Fibroblast of lung (primary cell): Measurements from ENCODE around the gene MEI1. TPM values are rescaled to one million over a fixed set of nuclear protein-coding genes. Genes with fewer than 3 reads are reported as not detected.
A peak's percentile ranks its signal among the peaks of the same experiment; 100 is the strongest.

Experiments used
- DNase-seq, 2 donors: peaks; one replicate each; pipeline versions ENCODE4 v3.0.0 to v3.0.0-alpha.2; 2010; ENCODE audit warnings: low read depth in 2 of 2
- H2AFZ ChIP-seq: 2 replicates; pipeline ENCODE4 v1.5.1; 2012; ENCODE audit warnings: low read length, control low read depth, inconsistent platforms
- H3K27ac ChIP-seq: 2 replicates; pipeline ENCODE4 v1.5.1; 2011; ENCODE audit warnings: low read length, control low read depth; ENCODE audit not compliant: insufficient read depth
- H3K27me3 ChIP-seq: 2 replicates; pipeline ENCODE4 v1.5.1; 2011; ENCODE audit warnings: mild to moderate bottlenecking, low read length; ENCODE audit not compliant: control insufficient read depth, insufficient read depth
- H3K36me3 ChIP-seq: 2 replicates; pipeline ENCODE4 v1.5.1; 2011; ENCODE audit warnings: low read length; ENCODE audit not compliant: control insufficient read depth, insufficient read depth
- H3K4me1 ChIP-seq: 2 replicates; pipeline ENCODE4 v1.5.1; 2011; ENCODE audit warnings: low read length; ENCODE audit not compliant: control insufficient read depth, insufficient read depth; ENCODE audit errors: extremely low read depth
- H3K4me2 ChIP-seq: 2 replicates; pipeline ENCODE4 v1.5.1; 2011; ENCODE audit warnings: low read length, control low read depth; ENCODE audit not compliant: insufficient read depth; ENCODE audit errors: extremely low read depth
- H3K4me3 ChIP-seq, 4 experiments: fragments of 200-600 bp in 1 of 4; sonication (generic) in 1 of 4; replicated peaks in 1 of 4; 2 replicates each; pipeline ENCODE4 v1.5.1; 2011 to 2016; ENCODE audit warnings: low read length in 4 of 4, low read depth in 3 of 4, mild to moderate bottlenecking in 3 of 4, control low read depth in 2 of 4, inconsistent platforms in 1 of 4, mixed read lengths in 1 of 4; ENCODE audit not compliant: insufficient read depth in 1 of 4; ENCODE audit errors: control extremely low read depth in 1 of 4
- H3K79me2 ChIP-seq: 2 replicates; pipeline ENCODE4 v1.5.1; 2012; ENCODE audit warnings: mild to moderate bottlenecking, low read length, inconsistent platforms; ENCODE audit not compliant: control insufficient read depth, insufficient read depth
- H3K9ac ChIP-seq: 2 replicates; pipeline ENCODE4 v1.5.1; 2011; ENCODE audit warnings: mild to moderate bottlenecking, low read length, control low read depth; ENCODE audit not compliant: insufficient read depth
- H3K9me3 ChIP-seq: 2 replicates; pipeline ENCODE4 v1.5.1; 2012; ENCODE audit warnings: low read depth, low read length; ENCODE audit not compliant: control insufficient read depth, insufficient read depth
- H4K20me1 ChIP-seq: 2 replicates; pipeline ENCODE4 v1.5.1; 2011; ENCODE audit warnings: low read length; ENCODE audit not compliant: control insufficient read depth, insufficient read depth; ENCODE audit errors: extremely low read depth
- EZH2 ChIP-seq: IDR thresholded peaks from 2 replicates; pipeline ENCODE4 v1.5.1; 2012; ENCODE audit warnings: low read length, control low read depth, mild to moderate bottlenecking; ENCODE audit errors: missing control alignments
- polyA minus RNA-seq: library from RNA; depleted of rRNA, polyadenylated mRNA; stranded (reverse); fragments of >200 nt; gene quantifications from 2 replicates; pipeline ENCODE4 v1.2.3, GENCODE V29; 2011; ENCODE audit warnings: low replicate concordance
- polyA plus RNA-seq, 2 donors: library from polyadenylated mRNA; depleted of rRNA in 1 of 2; stranded (reverse) in 1 of 2; unstranded in 1 of 2; fragments of >200 nt; gene quantifications; 2 replicates each; pipeline ENCODE4 v1.2.1, GENCODE V29; 2011 to 2012; ENCODE audit warnings: missing spikeins in 1 of 2
- total RNA-seq: library from RNA; depleted of rRNA; stranded (reverse); fragments of >200 nt; gene quantifications from 2 replicates; pipeline ENCODE4 v1.2.1, GENCODE V29; 2014
- TF ChIP-seq, protein P1 (sequence below), 2 donors: IDR thresholded peaks in 1 of 2; conservative IDR thresholded peaks in 1 of 2; 1 replicate in 1 of 2; 2 replicates in 1 of 2; pipeline ENCODE4 v1.5.1; 2011 to 2012; ENCODE audit warnings: low read length in 2 of 2, control low read depth in 1 of 2, inconsistent platforms in 1 of 2, low read depth in 1 of 2, mild to moderate bottlenecking in 1 of 2

MEI1 gene, protein sequence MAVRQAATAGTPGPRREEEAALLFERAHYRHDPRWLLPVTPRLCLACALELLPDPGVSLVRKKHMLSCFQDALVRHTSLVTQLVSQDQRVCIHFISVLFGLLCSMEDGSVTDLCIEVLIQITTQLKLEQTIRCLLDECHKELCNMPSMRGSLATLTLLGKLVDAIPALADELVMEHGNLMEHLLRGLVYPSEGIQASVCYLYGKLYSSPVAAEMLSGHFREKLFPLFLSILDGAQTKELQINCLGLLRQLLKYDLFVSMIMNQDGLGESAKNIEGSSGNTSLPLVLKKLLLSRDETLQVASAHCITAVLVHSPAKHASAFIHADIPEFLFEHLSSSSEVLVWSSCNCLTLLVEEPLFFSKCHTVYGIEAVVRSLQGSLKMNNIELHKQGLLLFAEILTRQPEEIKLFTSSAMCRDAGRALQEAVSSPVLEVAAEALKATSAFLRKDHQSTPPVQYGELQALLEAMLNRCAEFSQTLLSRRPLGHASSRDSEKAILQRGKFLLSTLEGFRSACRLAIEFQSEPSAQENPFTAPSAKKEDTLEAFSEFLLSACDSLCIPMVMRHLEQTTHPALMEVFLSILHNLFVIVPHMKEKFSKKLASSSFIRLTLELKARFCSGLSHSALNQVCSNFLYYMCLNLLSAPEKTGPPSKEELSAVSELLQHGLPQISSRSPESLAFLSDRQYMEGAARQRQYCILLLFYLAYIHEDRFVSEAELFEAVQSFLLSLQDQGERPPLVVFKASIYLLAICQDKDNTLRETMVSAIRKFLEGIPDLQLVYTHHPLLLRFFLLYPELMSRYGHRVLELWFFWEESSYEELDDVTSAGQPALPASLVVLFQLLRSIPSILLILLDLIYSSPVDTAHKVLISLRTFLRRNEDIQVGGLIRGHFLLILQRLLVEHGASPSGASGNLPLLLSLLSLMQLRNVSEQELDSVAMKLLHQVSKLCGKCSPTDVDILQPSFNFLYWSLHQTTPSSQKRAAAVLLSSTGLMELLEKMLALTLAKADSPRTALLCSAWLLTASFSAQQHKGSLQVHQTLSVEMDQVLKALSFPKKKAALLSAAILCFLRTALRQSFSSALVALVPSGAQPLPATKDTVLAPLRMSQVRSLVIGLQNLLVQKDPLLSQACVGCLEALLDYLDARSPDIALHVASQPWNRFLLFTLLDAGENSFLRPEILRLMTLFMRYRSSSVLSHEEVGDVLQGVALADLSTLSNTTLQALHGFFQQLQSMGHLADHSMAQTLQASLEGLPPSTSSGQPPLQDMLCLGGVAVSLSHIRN
- 0.26 and 0.33 TPM in 2 replicates for total RNA-seq
- 0.75 and 4.3 TPM in 2 replicates for polyA plus RNA-seq
- 0.76 and 2.5 TPM in 2 replicates for polyA plus RNA-seq (2012)
- 0.51 and 1.2 TPM in 2 replicates for polyA minus RNA-seq

DNA sequence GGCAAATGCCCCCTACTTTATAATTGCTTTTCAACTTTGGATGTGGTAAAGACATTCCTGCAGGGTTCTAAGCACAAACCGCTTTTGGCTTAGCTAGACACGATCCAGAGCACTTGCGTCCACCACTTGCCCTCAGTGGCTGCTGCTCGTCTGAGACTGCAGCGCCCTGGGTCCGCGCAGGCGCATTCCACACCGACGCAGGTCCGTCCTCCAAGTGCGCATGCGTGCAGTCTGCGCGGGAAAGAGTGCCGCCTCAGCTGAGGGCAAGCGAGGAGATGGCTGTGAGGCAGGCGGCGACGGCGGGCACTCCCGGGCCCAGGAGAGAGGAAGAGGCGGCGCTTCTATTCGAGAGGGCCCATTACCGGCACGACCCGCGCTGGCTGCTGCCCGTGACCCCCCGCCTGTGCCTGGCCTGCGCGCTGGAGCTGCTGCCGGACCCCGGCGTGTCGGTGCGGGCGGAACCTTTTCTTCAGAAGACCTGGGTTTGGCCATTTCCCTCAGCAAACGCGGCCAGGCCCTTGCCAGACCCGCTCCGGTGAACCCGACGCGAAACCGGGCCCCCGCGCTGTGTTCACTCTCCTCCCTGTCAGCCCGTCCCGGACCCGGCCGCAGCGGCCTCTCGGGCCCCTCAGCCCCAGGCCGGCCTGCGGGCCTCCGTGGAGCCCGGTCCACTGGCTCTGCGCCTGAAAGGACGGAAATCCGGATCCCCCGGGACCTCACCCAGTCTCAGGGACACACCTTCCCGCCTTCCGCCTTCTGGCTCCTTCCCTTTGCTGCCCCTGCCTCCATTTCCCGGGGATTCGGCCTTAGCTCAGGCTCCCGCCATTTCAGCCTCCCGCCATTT lies at the start of gene MEI1:
TSS of gene MEI1 (plus strand) at position 240 of the 844 bp plus-strand sequence. CDS start at position 276, 36 bp downstream.
- no peaks in the 10 kb centered on the region for H3K9me3 ChIP-seq
- H4K20me1 ChIP-seq: no peaks in the 10 kb centered on the region
- no peak within 1 kb of the TSS for H3K4me2 ChIP-seq
- no peak for TF ChIP-seq EZH2
- TF ChIP-seq, protein P1, sequence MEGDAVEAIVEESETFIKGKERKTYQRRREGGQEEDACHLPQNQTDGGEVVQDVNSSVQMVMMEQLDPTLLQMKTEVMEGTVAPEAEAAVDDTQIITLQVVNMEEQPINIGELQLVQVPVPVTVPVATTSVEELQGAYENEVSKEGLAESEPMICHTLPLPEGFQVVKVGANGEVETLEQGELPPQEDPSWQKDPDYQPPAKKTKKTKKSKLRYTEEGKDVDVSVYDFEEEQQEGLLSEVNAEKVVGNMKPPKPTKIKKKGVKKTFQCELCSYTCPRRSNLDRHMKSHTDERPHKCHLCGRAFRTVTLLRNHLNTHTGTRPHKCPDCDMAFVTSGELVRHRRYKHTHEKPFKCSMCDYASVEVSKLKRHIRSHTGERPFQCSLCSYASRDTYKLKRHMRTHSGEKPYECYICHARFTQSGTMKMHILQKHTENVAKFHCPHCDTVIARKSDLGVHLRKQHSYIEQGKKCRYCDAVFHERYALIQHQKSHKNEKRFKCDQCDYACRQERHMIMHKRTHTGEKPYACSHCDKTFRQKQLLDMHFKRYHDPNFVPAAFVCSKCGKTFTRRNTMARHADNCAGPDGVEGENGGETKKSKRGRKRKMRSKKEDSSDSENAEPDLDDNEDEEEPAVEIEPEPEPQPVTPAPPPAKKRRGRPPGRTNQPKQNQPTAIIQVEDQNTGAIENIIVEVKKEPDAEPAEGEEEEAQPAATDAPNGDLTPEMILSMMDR (conservative IDR thresholded peaks at IDR 0.05 in 1 of 2, IDR thresholded peaks at IDR 0.05 in 1 of 2; ENCODE audit: low read depth in 1 of 2, low read length in 2 of 2): no peak
- no peak within 1 kb of the TSS for H3K27ac ChIP-seq
- no peak within 1 kb of the TSS for H3K9ac ChIP-seq
- H3K4me3 ChIP-seq: peak within 1 kb of the TSS in 1 of 4 experiments; percentile 10
- peak; percentile 56 to 64 for DNase-seq
- H3K27me3 ChIP-seq: no peaks in the 10 kb centered on the region
- H2AFZ ChIP-seq: no peak within 1 kb of the TSS
- peaks cover 6% of the 10 kb centered on the region for H3K4me1 ChIP-seq
- no peaks in the 10 kb centered on the region for H3K36me3 ChIP-seq
- no peaks in the 10 kb centered on the region for H3K79me2 ChIP-seq

DNA sequence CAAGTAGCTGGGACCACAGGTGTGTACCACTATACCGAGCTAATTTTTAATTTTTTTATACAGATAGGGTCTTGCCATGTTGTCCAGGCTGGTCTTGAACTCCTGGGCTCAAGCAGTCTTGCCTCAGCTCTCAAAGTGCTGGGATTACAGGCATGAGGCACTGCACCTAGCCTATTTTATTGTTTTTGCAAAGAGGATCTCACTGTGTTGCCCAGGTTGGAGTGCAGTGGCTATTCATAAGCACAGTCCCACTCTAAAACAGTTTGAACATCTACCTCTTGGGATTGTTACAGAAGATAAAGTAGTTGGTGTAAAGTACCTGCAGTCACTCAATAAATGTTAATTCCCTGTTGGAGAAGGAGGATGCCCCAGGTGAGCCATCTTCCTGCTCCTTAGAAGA lies 49.1 kb upstream of the MEI1 start:
- Histone ChIP-seq H3K9ac (no peak overlapping the region), H3K36me3 (peaks cover 19% of the 10 kb centered on the region), H3K79me2 (peaks cover 1% of the 10 kb centered on the region), H3K4me3 (no peak overlapping the region), H4K20me1 (no peaks in the 10 kb centered on the region), H2AFZ (no peak overlapping the region), H3K4me1 (no peaks in the 10 kb centered on the region), H3K27me3 (no peaks in the 10 kb centered on the region), H3K27ac (no peak overlapping the region), H3K4me2 (no peak overlapping the region), H3K9me3 (no peaks in the 10 kb centered on the region)
- no peak for DNase-seq
- no peak for TF ChIP-seq EZH2
- TF ChIP-seq, protein P1 (conservative IDR thresholded peaks at IDR 0.05 in 1 of 2, IDR thresholded peaks at IDR 0.05 in 1 of 2; ENCODE audit: low read depth in 1 of 2, low read length in 2 of 2): no peak
